Measurements from ENCODE around the gene ADAMTS15. TPM values are rescaled to one million over a fixed set of nuclear protein-coding genes. Genes with fewer than 3 reads are reported as not detected.

ADAMTS15 gene
- total RNA-seq, 1 donor from 2014 or later: 0.20 TPM

- H3K27ac Mint-ChIP-seq (ENCODE audit: unreplicated experiment): no peak overlapping the region
- H3K27me3 Mint-ChIP-seq (ENCODE audit: unreplicated experiment): peaks cover 12% of the 10 kb centered on the region
These were observed 418 bp upstream of the ADAMTS15 start for GRCh38 chr11:130448039-130448415.

GRCh38 chr11:130449310-130449990 lies 1.0 kb downstream of the ADAMTS15 start:
- no peak overlapping the region for H3K27ac Mint-ChIP-seq (ENCODE audit: unreplicated experiment)
- H3K36me3 Mint-ChIP-seq (ENCODE audit: unreplicated experiment): no peaks in the 10 kb centered on the region
- peaks cover 10% of the 10 kb centered on the region for H3K27me3 Mint-ChIP-seq (ENCODE audit: unreplicated experiment)
- DNase-seq: peak; percentile 56
- no peaks in the 10 kb centered on the region for H3K9me3 Mint-ChIP-seq (ENCODE audit: unreplicated experiment)
- H3K4me3 Mint-ChIP-seq (ENCODE audit: unreplicated experiment): peak overlapping the region; percentile 92
- no peak for TF ChIP-seq CTCF (IDR thresholded peaks at IDR 0.05; ENCODE audit: partially characterized antibody, unreplicated experiment)
- H3K4me1 Mint-ChIP-seq (ENCODE audit: low read depth, unreplicated experiment): peaks cover 3% of the 10 kb centered on the region

More at GRCh38 chr11:130448039-130448415, 418 bp upstream of the ADAMTS15 start:
- Mint-ChIP-seq H3K4me3 (ENCODE audit: unreplicated experiment) (peak overlapping the region; percentile 91), H3K4me1 (ENCODE audit: low read depth, unreplicated experiment) (peaks cover 3% of the 10 kb centered on the region), H3K36me3 (ENCODE audit: unreplicated experiment) (no peaks in the 10 kb centered on the region), H3K9me3 (ENCODE audit: unreplicated experiment) (peaks cover 1% of the 10 kb centered on the region)
- DNase-seq: no peak
- TF ChIP-seq CTCF (IDR thresholded peaks at IDR 0.05; ENCODE audit: partially characterized antibody, unreplicated experiment): no peak

- Mint-ChIP-seq H3K27me3 (ENCODE audit: unreplicated experiment) (peaks cover 8% of the 10 kb centered on the region), H3K27ac (ENCODE audit: unreplicated experiment) (no peak overlapping the region), H3K9me3 (ENCODE audit: unreplicated experiment) (no peaks in the 10 kb centered on the region), H3K36me3 (ENCODE audit: unreplicated experiment) (no peaks in the 10 kb centered on the region), H3K4me1 (ENCODE audit: low read depth, unreplicated experiment) (peaks cover 3% of the 10 kb centered on the region), H3K4me3 (ENCODE audit: unreplicated experiment) (peak overlapping the region; percentile 92)
- TF ChIP-seq CTCF (IDR thresholded peaks at IDR 0.05; ENCODE audit: partially characterized antibody, unreplicated experiment): peak; percentile 77
- DNase-seq: peak; percentile 70
These were observed 1.7 kb downstream of the ADAMTS15 start for GRCh38 chr11:130449996-130450769.

- Mint-ChIP-seq H3K36me3 (ENCODE audit: unreplicated experiment) (no peaks in the 10 kb centered on the region), H3K4me1 (ENCODE audit: low read depth, unreplicated experiment) (peaks cover 3% of the 10 kb centered on the region), H3K27me3 (ENCODE audit: unreplicated experiment) (peaks cover 8% of the 10 kb centered on the region), H3K4me3 (ENCODE audit: unreplicated experiment) (no peak overlapping the region), H3K9me3 (ENCODE audit: unreplicated experiment) (no peaks in the 10 kb centered on the region), H3K27ac (ENCODE audit: unreplicated experiment) (no peak overlapping the region)
- TF ChIP-seq CTCF (IDR thresholded peaks at IDR 0.05; ENCODE audit: partially characterized antibody, unreplicated experiment): no peak
- DNase-seq: no peak
These were observed 3.0 kb downstream of the ADAMTS15 start for GRCh38 chr11:130451231-130452019.

Measured in glutamatergic neuron (in vitro differentiated cells).